Upper lobe of right lung (tissue), 1 donor: Measurements from ENCODE around the gene OMA1. TPM values are rescaled to one million over a fixed set of nuclear protein-coding genes. Genes with fewer than 3 reads are reported as not detected.

Experiments
- ATAC-seq: fragments of 200-7000 bp; cut with Tn5 transposase; one replicate; pipeline ENCODE4 v1.9.1; 2020; ENCODE audit warnings: mild to moderate bottlenecking, moderate library complexity
- DNase-seq: peaks from one replicate; pipeline ENCODE4 v3.0.0-alpha.2; 2020
- H3K27ac ChIP-seq: fragments of 200-600 bp; one replicate; pipeline ENCODE4 v1.8.0; 2022
- H3K27me3 ChIP-seq: fragments of 200-600 bp; one replicate; pipeline ENCODE4 v1.8.0; 2022; ENCODE audit warnings: mild to moderate bottlenecking
- H3K36me3 ChIP-seq: fragments of 200-600 bp; one replicate; pipeline ENCODE4 v1.8.0; 2022
- H3K4me1 ChIP-seq: fragments of 200-600 bp; one replicate; pipeline ENCODE4 v1.8.0; 2022
- H3K4me3 ChIP-seq: fragments of 200-600 bp; one replicate; pipeline ENCODE4 v1.8.0; 2022; ENCODE audit warnings: mild to moderate bottlenecking
- H3K9me3 ChIP-seq: fragments of 200-600 bp; one replicate; pipeline ENCODE4 v1.8.0; 2022
- CTCF ChIP-seq: fragments of 200-600 bp; IDR thresholded peaks from one replicate; pipeline ENCODE4 v1.8.0; 2022; ENCODE audit warnings: antibody characterized with exemption
- intact Hi-C: fragments of 100-400 bp; cut with DNase I; formaldehyde crosslinking; loops from one replicate; pipeline ENCODE4 v1.11.0; 2022
- total RNA-seq: library from RNA; stranded (reverse); fragmentation: NEBNext Ultra II Directional; extraction: Animal tissue kit (Norgen Biotek cat#: 25700); gene quantifications from one replicate; pipeline ENCODE4 v1.2.1, GENCODE V29; 2021
- donor health status: DM: no; HTN: yes; CAD: no; lungs with severe emphysema.

OMA1 gene
- total RNA-seq, 1 donor from 2014 or later, result 31.3 TPM

GRCh38 chr1:58451560-58452191 lies 94.8 kb downstream of the OMA1 start:
- intact Hi-C loops, result no loop called here
- H3K27me3 ChIP-seq, result no peaks in the 10 kb centered on the region
- no peak overlapping the region for H3K27ac ChIP-seq
- no peak for DNase-seq
- H3K9me3 ChIP-seq, result no peaks in the 10 kb centered on the region
- no peaks in the 10 kb centered on the region for H3K36me3 ChIP-seq
- TF ChIP-seq CTCF, result no peak
- no peaks in the 10 kb centered on the region for H3K4me1 ChIP-seq
- H3K4me3 ChIP-seq, result no peak overlapping the region
- ATAC-seq, result no peak

- H3K27me3 ChIP-seq, result no peaks in the 10 kb centered on the region
- no peak for ATAC-seq
- TF ChIP-seq CTCF, result no peak
- H3K27ac ChIP-seq, result no peak overlapping the region
- H3K4me3 ChIP-seq, result no peak overlapping the region
- DNase-seq, result no peak
- H3K9me3 ChIP-seq, result no peaks in the 10 kb centered on the region
- H3K4me1 ChIP-seq, result no peaks in the 10 kb centered on the region
- intact Hi-C loops, result no loop called here
- H3K36me3 ChIP-seq, result no peaks in the 10 kb centered on the region
Measured at GRCh38 chr1:58447886-58448285, 98.6 kb downstream of the OMA1 start.

GRCh38 chr1:58447042-58447441 lies 99.5 kb downstream of the OMA1 start:
- Histone ChIP-seq H3K4me1 (no peaks in the 10 kb centered on the region), H3K4me3 (no peak overlapping the region), H3K27me3 (no peaks in the 10 kb centered on the region), H3K27ac (no peak overlapping the region), H3K36me3 (no peaks in the 10 kb centered on the region), H3K9me3 (no peaks in the 10 kb centered on the region)
- DNase-seq (no peak), ATAC-seq (no peak)
- no peak for TF ChIP-seq CTCF
- intact Hi-C loops, result no loop called here

- Histone ChIP-seq H3K4me3 (no peak overlapping the region), H3K27me3 (no peaks in the 10 kb centered on the region), H3K9me3 (no peaks in the 10 kb centered on the region), H3K27ac (no peak overlapping the region), H3K4me1 (no peaks in the 10 kb centered on the region), H3K36me3 (no peaks in the 10 kb centered on the region)
- no peak for TF ChIP-seq CTCF
- ATAC-seq (no peak), DNase-seq (no peak)
- intact Hi-C loops, result no loop called here
Measured at GRCh38 chr1:58446368-58446767, 100.2 kb downstream of the OMA1 start.

- Histone ChIP-seq H3K36me3 (no peaks in the 10 kb centered on the region), H3K4me3 (no peak overlapping the region), H3K4me1 (no peaks in the 10 kb centered on the region), H3K27ac (no peak overlapping the region), H3K9me3 (no peaks in the 10 kb centered on the region), H3K27me3 (no peaks in the 10 kb centered on the region)
- ATAC-seq (no peak), DNase-seq (no peak)
- intact Hi-C loops, result no loop called here
- no peak for TF ChIP-seq CTCF
Measured at GRCh38 chr1:58443986-58444868, 102.3 kb downstream of the OMA1 start.
